GM12878 (cell line): ENCODE measurements around the gene DISP2. TPM values are rescaled to one million over a fixed set of nuclear protein-coding genes. Genes with fewer than 3 reads are reported as not detected.

ENCODE experiments used
- ATAC-seq: fragments of 200-7000 bp; cut with Tn5 transposase; 3 replicates; pipeline ENCODE4 v1.9.1; 2020; ENCODE audit warnings: mild to moderate bottlenecking, moderate library complexity
- BruUV-seq: library from RNA; stranded (reverse); fragments of 400-500 nt; replicated peaks from 2 replicates; lab custom pipeline; 2021; lab: Mats Ljungman, UMichigan
- CTCF ChIA-PET: fragments of 300-600 bp; sonication (Branson Sonifier 250); formaldehyde crosslinking; extraction: SDS; loops from one replicate; lab custom pipeline; 2021; ENCODE audit warnings: inconsistent platforms; lab: Yijun Ruan, JAX
- POLR2A ChIA-PET: fragments of 350-600 bp; formaldehyde crosslinking; extraction: SDS; loops from one replicate; lab custom pipeline; 2021; ENCODE audit warnings: inconsistent platforms; lab: Charles Lee
- RAD21 ChIA-PET: fragments of 300-600 bp; sonication (Branson Sonifier 250); formaldehyde crosslinking; loops from one replicate; lab custom pipeline; 2023; ENCODE audit warnings: antibody characterized with exemption; ENCODE audit not compliant: unreplicated experiment; lab: Charles Lee
- SMC1A ChIA-PET: fragments of 300-600 bp; sonication (Branson Sonifier 250); formaldehyde crosslinking; loops from one replicate; lab custom pipeline; 2023; ENCODE audit not compliant: unreplicated experiment, uncharacterized antibody; lab: Charles Lee
- DNase-seq: peaks from one replicate; pipeline ENCODE4 v3.0.0-alpha.2; 2011; ENCODE audit warnings: low read depth, low spot score
- FAIRE-seq: peaks from 3 replicates; lab custom pipeline; 2011; peaks lifted over from hg19 to GRCh38; lab: Jason Lieb, UNC
- H2AFZ ChIP-seq: 2 replicates; pipeline ENCODE4 v1.6.0; 2011; ENCODE audit warnings: low read depth, low read length, control low read depth; ENCODE audit not compliant: control insufficient read depth
- H3K27ac ChIP-seq: 2 replicates; pipeline ENCODE4 v1.5.1; 2011; ENCODE audit warnings: control low read depth; ENCODE audit not compliant: control insufficient read depth, insufficient read depth
- H3K27me3 ChIP-seq, 2 experiments: replicated peaks in 1 of 2; 2 replicates each; pipeline versions ENCODE4 v1.6.0 to v1.6.1; 2011; ENCODE audit warnings: low read length in 1 of 2; ENCODE audit not compliant: control insufficient read depth in 2 of 2, insufficient read depth in 2 of 2
- H3K36me3 ChIP-seq, 2 experiments: 2 replicates each; pipeline ENCODE4 v1.5.1; 2011; ENCODE audit warnings: low read length in 1 of 2; ENCODE audit not compliant: control insufficient read depth in 2 of 2, insufficient read depth in 2 of 2
- H3K4me1 ChIP-seq: 2 replicates; pipeline ENCODE4 v1.6.1; 2011; ENCODE audit warnings: mild to moderate bottlenecking, low read length, moderate library complexity, mixed read lengths; ENCODE audit not compliant: control insufficient read depth, insufficient read depth
- H3K4me2 ChIP-seq: 2 replicates; pipeline ENCODE4 v1.6.0; 2011; ENCODE audit warnings: control low read depth; ENCODE audit not compliant: control insufficient read depth, insufficient read depth
- H3K4me3 ChIP-seq: fragments of 200-600 bp; sonication (generic); 2 replicates; pipeline ENCODE4 v1.5.1; 2016
- H3K79me2 ChIP-seq: 2 replicates; pipeline ENCODE4 v1.6.0; 2011; ENCODE audit warnings: low read length; ENCODE audit not compliant: control insufficient read depth, insufficient read depth
- H3K9ac ChIP-seq: 2 replicates; pipeline ENCODE4 v1.8.0; 2011; ENCODE audit warnings: low read length, control low read depth, mixed read lengths; ENCODE audit not compliant: control insufficient read depth, insufficient read depth
- H3K9me3 ChIP-seq: replicated peaks from 3 replicates; pipeline ENCODE4 v1.5.1; 2011; ENCODE audit warnings: mild to moderate bottlenecking, low read length; ENCODE audit not compliant: control insufficient read depth, insufficient read depth
- H4K20me1 ChIP-seq: 2 replicates; pipeline ENCODE4 v1.6.0; 2011; ENCODE audit not compliant: control insufficient read depth, insufficient read depth
- CUX1 ChIP-seq: IDR thresholded peaks from 2 replicates; pipeline ENCODE4 v1.6.1; 2012; ENCODE audit warnings: improper control_type of control experiment, low read depth, low read length; ENCODE audit not compliant: insufficient replicate concordance
- HDGF ChIP-seq: fragments of 450-650 bp; IDR thresholded peaks from 2 replicates; pipeline ENCODE4 v1.6.1; 2016; ENCODE audit warnings: antibody characterized with exemption
- KAT2A ChIP-seq: conservative IDR thresholded peaks from 2 replicates; pipeline ENCODE4 v1.6.1; 2011; ENCODE audit warnings: low read depth, low read length; ENCODE audit not compliant: control insufficient read depth
- NBN ChIP-seq: fragments of 450-650 bp; IDR thresholded peaks from 2 replicates; pipeline ENCODE4 v1.6.1; 2016
- RBBP5 ChIP-seq: fragments of 200-600 bp; sonication (generic); conservative IDR thresholded peaks from 2 replicates; pipeline ENCODE4 v1.6.1; 2016
- SMARCA5 ChIP-seq: fragments of 450-650 bp; IDR thresholded peaks from 2 replicates; pipeline ENCODE4 v1.6.1; 2017; ENCODE audit warnings: mild to moderate bottlenecking
- YY1 ChIP-seq: IDR thresholded peaks from 2 replicates; pipeline ENCODE4 v1.6.1; 2011; ENCODE audit warnings: low read depth, mild to moderate bottlenecking, low read length
- ZNF217 ChIP-seq: fragments of 450-650 bp; IDR thresholded peaks from 2 replicates; pipeline ENCODE4 v1.6.1; 2017; ENCODE audit warnings: antibody characterized with exemption, mild to moderate bottlenecking
- ZZZ3 ChIP-seq: IDR thresholded peaks from 2 replicates; pipeline ENCODE4 v1.6.1; 2011; ENCODE audit warnings: low read depth; ENCODE audit not compliant: control insufficient read depth, insufficient read length
- WGBS: methylation state at CpG from one replicate; pipeline ENCODE4 v1.1.6; 2016; ENCODE audit warnings: low lambda C conversion rate; ENCODE audit not compliant: insufficient replicate concordance, insufficient coverage; ENCODE audit errors: missing lambda C conversion rate; 5-methylcytosine and 5-hydroxymethylcytosine counted together
- in situ Hi-C: fragments of 300-500 bp; cut with MboI; formaldehyde crosslinking; loops from 9 replicates; pipeline ENCODE4 v1.14.3; 2018; ENCODE audit warnings: mixed read lengths
- intact Hi-C: fragments of 100-400 bp; cut with micrococcal nuclease; formaldehyde crosslinking; loops from one replicate; pipeline ENCODE4 v1.14.2; 2022; ENCODE audit not compliant: unreplicated experiment
- polyA plus RNA-seq, 11 experiments: library from polyadenylated mRNA; depleted of rRNA in 4 of 11; unstranded in 6 of 11; stranded (reverse) in 5 of 11; fragments of >200 nt; fragmentation: Nextera tagmentation in 4 of 11; fragmentation: Illumina TruSeq in 1 of 11; extraction: Ambion mirVana in 4 of 11; extraction: Trizol in 1 of 11; gene quantifications; 1 replicate in 1 of 11; 2 replicates in 10 of 11; pipeline versions ENCODE4 v1.2.1 to v1.2.3, GENCODE V29; 2011 to 2016; ENCODE audit warnings: inconsistent platforms in 2 of 11, missing spikeins in 2 of 11, low read depth in 1 of 11
- total RNA-seq, 4 experiments: library from RNA; depleted of rRNA in 3 of 4; stranded (reverse); fragments of >200 nt in 3 of 4; fragmentation: Illumina TruSeq in 1 of 4; extraction: Trizol in 1 of 4; gene quantifications; 2 replicates each; pipeline versions ENCODE4 v1.2.1 to v1.2.3, GENCODE V29; 2013 to 2021
- TF ChIP-seq, protein P1 (sequence below): fragments of 450-650 bp; IDR thresholded peaks from 2 replicates; pipeline ENCODE4 v1.6.1; 2017; ENCODE audit warnings: low read depth, mild to moderate bottlenecking, moderate library complexity
- TF ChIP-seq, protein P2 (sequence below): IDR thresholded peaks from 2 replicates; pipeline ENCODE4 v1.6.1; 2011; ENCODE audit warnings: low read depth, low read length, improper control_type of control experiment, borderline replicate concordance

DISP2 gene
- total and polyA plus RNA-seq, 10 of the 15 experiments (the other 5 are each of a cell fraction or from before 2014, with no cell fraction given) = under 0.01 to 0.20 (median 0.12) TPM; not detected in 7

DNA sequence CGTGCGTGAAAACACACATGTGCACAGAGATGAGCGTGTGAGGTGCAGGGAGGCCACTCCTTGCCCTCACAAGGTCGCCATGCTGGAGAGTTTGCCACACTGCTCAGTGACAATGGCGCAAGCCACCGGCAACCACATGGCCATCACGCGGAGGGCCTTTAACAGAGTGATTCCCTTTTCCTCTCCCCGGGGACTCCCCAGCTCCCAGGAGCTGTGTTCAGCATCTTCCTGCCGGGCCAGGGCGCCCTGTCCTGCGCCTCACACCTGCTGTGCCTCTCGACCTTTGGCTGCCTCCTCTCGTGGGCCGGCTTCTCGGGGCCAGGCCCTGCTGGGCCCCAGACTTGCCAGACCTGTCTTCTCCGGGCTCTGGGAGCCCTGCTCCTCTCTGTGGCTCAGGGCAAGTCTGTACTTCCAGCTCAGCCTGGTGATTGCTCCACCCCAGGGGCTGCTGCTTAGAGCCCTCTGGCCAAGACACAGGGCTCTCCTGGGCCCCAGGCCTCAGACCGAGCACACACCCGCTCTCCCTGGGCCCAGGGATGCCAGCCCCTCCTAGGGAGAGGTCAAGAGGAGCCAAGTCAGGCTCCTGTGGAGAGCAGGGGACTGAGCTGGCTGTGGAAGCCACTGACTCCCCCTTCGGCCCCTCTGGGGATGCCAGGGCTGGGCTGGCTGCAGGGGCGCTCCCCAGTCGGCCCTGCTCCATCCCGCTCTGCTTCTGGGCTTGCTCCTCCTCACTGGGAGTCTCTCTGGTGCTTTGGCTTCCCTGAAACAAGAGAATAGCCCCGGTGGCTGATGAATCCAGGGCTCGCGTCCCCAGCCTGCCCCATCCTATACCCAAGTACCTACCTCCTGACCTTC is 22.9 kb upstream of the DISP2 start (continued):
- TF ChIP-seq, protein P1, sequence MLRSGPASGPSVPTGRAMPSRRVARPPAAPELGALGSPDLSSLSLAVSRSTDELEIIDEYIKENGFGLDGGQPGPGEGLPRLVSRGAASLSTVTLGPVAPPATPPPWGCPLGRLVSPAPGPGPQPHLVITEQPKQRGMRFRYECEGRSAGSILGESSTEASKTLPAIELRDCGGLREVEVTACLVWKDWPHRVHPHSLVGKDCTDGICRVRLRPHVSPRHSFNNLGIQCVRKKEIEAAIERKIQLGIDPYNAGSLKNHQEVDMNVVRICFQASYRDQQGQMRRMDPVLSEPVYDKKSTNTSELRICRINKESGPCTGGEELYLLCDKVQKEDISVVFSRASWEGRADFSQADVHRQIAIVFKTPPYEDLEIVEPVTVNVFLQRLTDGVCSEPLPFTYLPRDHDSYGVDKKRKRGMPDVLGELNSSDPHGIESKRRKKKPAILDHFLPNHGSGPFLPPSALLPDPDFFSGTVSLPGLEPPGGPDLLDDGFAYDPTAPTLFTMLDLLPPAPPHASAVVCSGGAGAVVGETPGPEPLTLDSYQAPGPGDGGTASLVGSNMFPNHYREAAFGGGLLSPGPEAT = no peak
- no peak for TF ChIP-seq KAT2A
- TF ChIP-seq YY1 = no peak
- TF ChIP-seq SMARCA5 = no peak
- TF ChIP-seq ZZZ3 = no peak
- no peak for TF ChIP-seq ZNF217

- ChIA-PET POLR2A (interaction anchor here (0.6 to 0.7 kb wide), 2 partner anchors 13 to 216 kb away, joined by 3 to 6 read pairs; no protein-coding TSS in a partner anchor), SMC1A (interaction anchor here (0.5 to 4.6 kb wide), 9 partner anchors 9 to 230 kb away, joined by 3 to 58 read pairs (median 10); partner anchors contain the start of genes INAFM2 and PLCB2), RAD21 (interaction anchor here (0.7 to 4.7 kb wide), 9 partner anchors 10 to 296 kb away, joined by 3 to 93 read pairs (median 5); partner anchors contain the start of gene INAFM2), CTCF (interaction anchor here (0.7 to 13.7 kb wide), 22 partner anchors 9 to 398 kb away, joined by 3 to 336 read pairs (median 8); partner anchors contain the start of genes INAFM2, IVD and PLCB2)
- Histone ChIP-seq H3K27me3 (no peaks in the 10 kb centered on the region; a peak in 1 of 4 replicates), H3K4me2 (no peak overlapping the region), H3K9me3 (no peaks in the 10 kb centered on the region), H2AFZ (no peak overlapping the region), H3K4me3 (no peak overlapping the region), H3K36me3 (no peaks in the 10 kb centered on the region), H3K79me2 (no peaks in the 10 kb centered on the region), H3K9ac (no peak overlapping the region), H4K20me1 (no peaks in the 10 kb centered on the region), H3K4me1 (peaks cover 9% of the 10 kb centered on the region), H3K27ac (no peak overlapping the region)
- DNase-seq (no peak), FAIRE-seq (no peak), ATAC-seq (no peak)
- intact Hi-C loops = no loop called here
- WGBS = 29% methylated on average over 13 of the region's 13 CpGs
- BruUV-seq = no TSS peak
- in situ Hi-C loops = no loop called here
- TF ChIP-seq, protein P2, sequence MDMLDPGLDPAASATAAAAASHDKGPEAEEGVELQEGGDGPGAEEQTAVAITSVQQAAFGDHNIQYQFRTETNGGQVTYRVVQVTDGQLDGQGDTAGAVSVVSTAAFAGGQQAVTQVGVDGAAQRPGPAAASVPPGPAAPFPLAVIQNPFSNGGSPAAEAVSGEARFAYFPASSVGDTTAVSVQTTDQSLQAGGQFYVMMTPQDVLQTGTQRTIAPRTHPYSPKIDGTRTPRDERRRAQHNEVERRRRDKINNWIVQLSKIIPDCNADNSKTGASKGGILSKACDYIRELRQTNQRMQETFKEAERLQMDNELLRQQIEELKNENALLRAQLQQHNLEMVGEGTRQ = no peak
- TF ChIP-seq CUX1 = no peak
- no peak for TF ChIP-seq NBN
- no peak for TF ChIP-seq RBBP5
- no peak for TF ChIP-seq HDGF
Measured at GRCh38 chr15:40335938-40336743, 21.9 kb upstream of the DISP2 start.
